ENCODE data around the gene USP4. TPM values are rescaled to one million over a fixed set of nuclear protein-coding genes. Genes with fewer than 3 reads are reported as not detected.
"Not testable (repeated sequence)": the region's sequence is repeated elsewhere in the genome, so short reads cannot be mapped to it uniquely, and the experiment has no call there.

Gene USP4
- total RNA-seq, 3 donors from 2014 or later, result 26.3 to 32.8 (median 29.9) TPM

DNA sequence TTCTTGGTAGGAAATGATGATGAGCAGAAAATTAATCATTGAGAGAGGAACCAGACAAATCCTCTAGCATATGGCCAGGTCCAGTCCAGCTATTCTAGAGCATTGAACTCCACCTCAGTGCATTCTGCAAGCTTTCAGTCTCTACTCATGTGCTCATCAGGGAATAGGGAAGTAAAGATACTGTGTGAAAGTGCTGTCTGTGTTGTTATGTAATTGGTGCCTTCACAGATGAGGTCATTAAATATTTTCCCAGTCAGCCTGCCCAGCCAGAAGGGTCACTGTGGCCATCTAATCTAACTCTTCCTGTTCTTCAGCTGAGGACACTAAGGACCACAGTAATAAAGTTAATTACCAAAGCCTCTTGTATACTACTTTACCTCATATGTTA is 91.0 kb downstream of the USP4 start:
- H3K36me3 ChIP-seq, result no peaks in the 10 kb centered on the region
- peak overlapping the region; percentile 40 to 68 for H3K27ac ChIP-seq
- no peaks in the 10 kb centered on the region for H3K27me3 ChIP-seq
- no peaks in the 10 kb centered on the region for H3K4me1 ChIP-seq
- H3K9me3 ChIP-seq, result no peaks in the 10 kb centered on the region
- no peak for TF ChIP-seq POLR2A (IDR thresholded peaks at IDR 0.05)
- TF ChIP-seq POLR2AphosphoS5 (IDR thresholded peaks at IDR 0.05), result no peak
- TF ChIP-seq, protein P1, sequence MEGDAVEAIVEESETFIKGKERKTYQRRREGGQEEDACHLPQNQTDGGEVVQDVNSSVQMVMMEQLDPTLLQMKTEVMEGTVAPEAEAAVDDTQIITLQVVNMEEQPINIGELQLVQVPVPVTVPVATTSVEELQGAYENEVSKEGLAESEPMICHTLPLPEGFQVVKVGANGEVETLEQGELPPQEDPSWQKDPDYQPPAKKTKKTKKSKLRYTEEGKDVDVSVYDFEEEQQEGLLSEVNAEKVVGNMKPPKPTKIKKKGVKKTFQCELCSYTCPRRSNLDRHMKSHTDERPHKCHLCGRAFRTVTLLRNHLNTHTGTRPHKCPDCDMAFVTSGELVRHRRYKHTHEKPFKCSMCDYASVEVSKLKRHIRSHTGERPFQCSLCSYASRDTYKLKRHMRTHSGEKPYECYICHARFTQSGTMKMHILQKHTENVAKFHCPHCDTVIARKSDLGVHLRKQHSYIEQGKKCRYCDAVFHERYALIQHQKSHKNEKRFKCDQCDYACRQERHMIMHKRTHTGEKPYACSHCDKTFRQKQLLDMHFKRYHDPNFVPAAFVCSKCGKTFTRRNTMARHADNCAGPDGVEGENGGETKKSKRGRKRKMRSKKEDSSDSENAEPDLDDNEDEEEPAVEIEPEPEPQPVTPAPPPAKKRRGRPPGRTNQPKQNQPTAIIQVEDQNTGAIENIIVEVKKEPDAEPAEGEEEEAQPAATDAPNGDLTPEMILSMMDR (IDR thresholded peaks at IDR 0.05), result no peak
- H3K4me3 ChIP-seq, result no peak overlapping the region
- intact Hi-C loops (cut with DNase I; ENCODE audit: low total_unique reads), result no loop called here
- DNase-seq (ENCODE audit: low spot score in 2 of 2), result no peak

DNA sequence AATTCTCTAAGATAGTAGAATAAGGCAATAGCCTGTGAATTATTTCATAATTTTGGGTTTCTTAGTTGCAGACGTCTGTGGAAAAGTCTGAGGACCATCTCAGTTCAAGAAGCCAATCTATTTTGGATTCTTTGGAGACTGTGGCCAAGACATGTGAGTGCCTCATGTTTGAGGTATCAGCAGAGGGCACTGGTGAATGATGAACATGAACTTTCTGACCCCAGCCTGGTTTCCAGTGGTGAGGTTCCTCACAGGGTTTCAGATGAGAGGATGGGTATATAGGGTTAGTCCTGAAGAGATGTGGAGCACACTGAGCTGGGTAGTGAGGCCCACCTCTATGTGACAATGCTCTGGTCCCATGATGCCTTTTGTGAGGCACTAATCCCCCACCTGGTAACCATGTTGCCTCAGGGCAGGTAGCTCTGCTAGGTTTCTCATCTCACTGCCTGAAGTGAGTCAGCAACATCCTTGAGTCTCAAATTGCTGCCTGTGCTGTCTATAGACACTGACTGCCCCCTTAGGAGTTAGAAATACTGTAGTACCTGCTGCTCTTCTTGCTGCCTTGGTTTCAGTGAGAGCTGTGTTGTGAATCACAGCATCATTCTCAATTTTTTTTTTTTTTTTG is 95.2 kb downstream of the USP4 start:
- TF ChIP-seq, protein P1 (IDR thresholded peaks at IDR 0.05), result no peak
- no peak for TF ChIP-seq POLR2AphosphoS5 (IDR thresholded peaks at IDR 0.05)
- TF ChIP-seq POLR2A (IDR thresholded peaks at IDR 0.05), result no peak
- Histone ChIP-seq H3K4me3 (no peak overlapping the region), H3K27me3 (no peaks in the 10 kb centered on the region), H3K4me1 (no peaks in the 10 kb centered on the region), H3K9me3 (no peaks in the 10 kb centered on the region), H3K27ac (no peak overlapping the region), H3K36me3 (no peaks in the 10 kb centered on the region)
- intact Hi-C loops (cut with DNase I; ENCODE audit: low total_unique reads), result no loop called here
- no peak for DNase-seq (ENCODE audit: low spot score in 2 of 2)

DNA sequence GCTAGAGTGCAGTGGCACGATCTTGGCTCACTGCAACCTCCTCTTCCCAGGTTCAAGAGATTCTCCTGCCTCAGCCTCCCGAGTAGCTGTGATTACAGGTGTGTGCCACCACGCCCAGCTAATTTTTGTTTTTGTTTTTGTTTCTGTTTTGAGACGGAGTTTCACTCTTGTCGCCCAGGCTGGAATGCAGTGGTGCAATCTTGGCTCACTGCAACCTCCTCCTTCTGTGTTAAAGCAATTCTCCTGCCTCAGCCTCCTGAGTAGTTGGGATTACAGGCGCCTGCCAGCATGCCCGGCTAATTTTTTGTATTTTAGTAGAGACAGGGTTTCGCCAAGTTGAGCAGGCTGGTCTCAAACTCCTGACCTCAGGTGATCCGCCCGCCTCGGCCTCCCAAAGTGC is 99.8 kb downstream of the USP4 start:
- H3K36me3 ChIP-seq; H3K9me3 ChIP-seq; H3K4me1 ChIP-seq; intact Hi-C loops (cut with DNase I; ENCODE audit: low total_unique reads); DNase-seq (ENCODE audit: low spot score in 2 of 2); H3K4me3 ChIP-seq; H3K27me3 ChIP-seq: not testable (repeated sequence)
- peak overlapping the region in 1 of 2 donors; percentile 4 for H3K27ac ChIP-seq

DNA sequence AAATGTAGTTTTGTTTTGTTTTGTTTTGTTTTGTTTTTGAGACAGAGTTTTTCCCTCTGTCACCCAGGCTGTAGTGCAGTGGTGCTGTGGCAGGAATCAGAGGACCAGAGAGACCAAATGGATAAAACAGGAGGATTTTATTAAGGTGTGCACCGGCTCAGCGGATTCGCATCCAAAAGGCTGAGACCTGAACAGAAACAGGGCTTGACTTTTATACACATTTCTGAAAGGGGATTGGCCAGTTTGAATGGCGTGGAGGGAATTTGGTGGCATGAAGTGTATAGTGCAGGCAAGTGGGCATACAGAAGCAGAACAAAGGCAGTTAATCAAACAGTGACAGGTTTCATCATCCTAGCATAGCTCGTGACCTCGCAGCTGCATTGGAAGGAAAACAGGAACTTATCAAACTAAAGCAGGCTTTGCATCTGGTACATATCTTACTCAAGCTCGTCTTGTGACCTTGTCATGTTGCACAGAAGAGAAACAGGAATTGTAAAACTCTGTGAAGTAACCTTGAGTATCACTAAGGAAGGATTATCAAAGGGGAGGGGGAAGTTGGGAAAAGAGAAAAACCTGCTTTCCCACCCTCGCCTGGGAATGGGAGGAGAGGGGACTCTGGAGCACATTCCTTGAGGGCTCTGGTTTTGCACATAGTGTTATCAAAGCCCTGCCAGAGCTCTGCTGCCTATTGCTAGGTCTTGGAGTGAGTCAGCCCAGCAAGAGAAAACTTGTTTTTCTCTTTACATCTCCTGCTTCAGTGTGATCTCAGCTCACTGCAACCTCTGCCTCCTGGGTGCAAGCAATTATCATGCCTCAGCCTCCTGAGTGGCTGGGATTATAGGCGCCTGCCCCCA is 101.4 kb downstream of the USP4 start:
- intact Hi-C loops (cut with DNase I; ENCODE audit: low total_unique reads), result no loop called here
- no peaks in the 10 kb centered on the region for H3K4me1 ChIP-seq
- no peak for DNase-seq (ENCODE audit: low spot score in 2 of 2)

DNA sequence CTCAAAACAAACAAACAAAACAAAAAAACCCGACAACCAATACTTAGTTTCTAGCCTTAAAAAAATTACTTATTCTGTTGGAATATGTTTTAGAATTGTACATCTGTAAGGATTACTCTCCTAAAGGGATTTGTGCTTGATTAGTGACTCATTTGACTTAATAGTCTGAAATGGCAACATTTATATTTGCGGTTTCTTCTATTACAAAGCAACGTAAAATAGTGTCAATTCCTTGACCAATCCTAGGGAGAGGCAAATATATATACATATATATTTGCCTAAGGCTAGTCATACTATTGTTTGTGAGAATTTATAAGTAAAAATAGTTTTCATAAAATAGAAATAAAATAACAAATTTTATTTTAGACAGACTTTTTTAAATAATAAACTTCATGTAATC is 102.5 kb downstream of the USP4 start:
- Histone ChIP-seq H3K4me1 (no peaks in the 10 kb centered on the region), H3K9me3 (peaks cover 8 to 18% of the 10 kb centered on the region in 2 donors), H3K4me3 (no peak overlapping the region), H3K27ac (no peak overlapping the region), H3K27me3 (no peaks in the 10 kb centered on the region), H3K36me3 (no peaks in the 10 kb centered on the region)
- no peak for DNase-seq (ENCODE audit: low spot score in 2 of 2)
- TF ChIP-seq, protein P1 (IDR thresholded peaks at IDR 0.05), result no peak
- TF ChIP-seq POLR2AphosphoS5 (IDR thresholded peaks at IDR 0.05) (no peak), POLR2A (IDR thresholded peaks at IDR 0.05) (no peak)
- intact Hi-C loops (cut with DNase I; ENCODE audit: low total_unique reads), result no loop called here

More for the DNA sequence above, 101.4 kb downstream of the USP4 start:
- no peak overlapping the region for H3K4me3 ChIP-seq
- TF ChIP-seq POLR2A (IDR thresholded peaks at IDR 0.05), result no peak
- TF ChIP-seq POLR2AphosphoS5 (IDR thresholded peaks at IDR 0.05), result peak in 2 of 3 donors; percentile 66 to 76
- no peaks in the 10 kb centered on the region for H3K27me3 ChIP-seq
- H3K27ac ChIP-seq, result peak overlapping the region; percentile 31 to 75
- H3K36me3 ChIP-seq, result no peaks in the 10 kb centered on the region
- H3K9me3 ChIP-seq, result peaks cover 3 to 6% of the 10 kb centered on the region in 2 donors

GRCh38 chr3:49236226-49236625 is 103.6 kb downstream of the USP4 start:
- Histone ChIP-seq H3K27ac (no peak overlapping the region), H3K9me3 (peaks cover 8 to 24% of the 10 kb centered on the region in 2 donors), H3K4me3 (no peak overlapping the region), H3K36me3 (no peaks in the 10 kb centered on the region), H3K4me1 (no peaks in the 10 kb centered on the region), H3K27me3 (no peaks in the 10 kb centered on the region)
- intact Hi-C loops (cut with DNase I; ENCODE audit: low total_unique reads), result no loop called here
- TF ChIP-seq POLR2A (IDR thresholded peaks at IDR 0.05), result no peak
- TF ChIP-seq, protein P1 (IDR thresholded peaks at IDR 0.05), result no peak
- no peak for TF ChIP-seq POLR2AphosphoS5 (IDR thresholded peaks at IDR 0.05)
- no peak for DNase-seq (ENCODE audit: low spot score in 2 of 2)

GRCh38 chr3:49228817-49229216 is 111.0 kb downstream of the USP4 start:
- not testable (repeated sequence) for H3K27me3 ChIP-seq, H3K27ac ChIP-seq
- H3K9me3 ChIP-seq, result peaks cover 46 to 55% of the 10 kb centered on the region in 2 donors

More at GRCh38 chr3:49228817-49229216, 111.0 kb downstream of the USP4 start:
- H3K36me3 ChIP-seq; H3K4me1 ChIP-seq; DNase-seq (ENCODE audit: low spot score in 2 of 2); intact Hi-C loops (cut with DNase I; ENCODE audit: low total_unique reads); H3K4me3 ChIP-seq: not testable (repeated sequence)
